Measurements from ENCODE around the gene GPR143.

DNA sequence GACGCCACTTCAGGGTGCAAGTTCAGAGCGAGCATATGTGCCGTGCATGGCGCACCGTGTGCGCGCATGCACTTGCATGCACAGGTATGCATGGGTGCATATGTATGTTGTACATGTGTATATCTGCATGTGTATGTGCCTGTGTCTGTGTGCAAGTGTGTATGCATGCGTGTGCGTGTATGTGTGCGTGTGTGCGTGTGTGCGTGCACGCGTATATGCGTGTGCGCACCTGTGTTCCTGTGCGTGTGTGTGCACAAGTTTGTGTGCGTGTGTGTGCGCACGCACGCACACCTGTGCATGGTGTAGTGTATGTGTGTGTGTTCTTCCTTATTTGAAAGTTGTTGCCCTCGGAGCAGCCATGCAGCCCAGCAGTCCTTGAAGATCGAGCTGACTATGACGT lies 76.8 kb downstream of the GPR143 start:
- TF ChIP-seq, protein P1, sequence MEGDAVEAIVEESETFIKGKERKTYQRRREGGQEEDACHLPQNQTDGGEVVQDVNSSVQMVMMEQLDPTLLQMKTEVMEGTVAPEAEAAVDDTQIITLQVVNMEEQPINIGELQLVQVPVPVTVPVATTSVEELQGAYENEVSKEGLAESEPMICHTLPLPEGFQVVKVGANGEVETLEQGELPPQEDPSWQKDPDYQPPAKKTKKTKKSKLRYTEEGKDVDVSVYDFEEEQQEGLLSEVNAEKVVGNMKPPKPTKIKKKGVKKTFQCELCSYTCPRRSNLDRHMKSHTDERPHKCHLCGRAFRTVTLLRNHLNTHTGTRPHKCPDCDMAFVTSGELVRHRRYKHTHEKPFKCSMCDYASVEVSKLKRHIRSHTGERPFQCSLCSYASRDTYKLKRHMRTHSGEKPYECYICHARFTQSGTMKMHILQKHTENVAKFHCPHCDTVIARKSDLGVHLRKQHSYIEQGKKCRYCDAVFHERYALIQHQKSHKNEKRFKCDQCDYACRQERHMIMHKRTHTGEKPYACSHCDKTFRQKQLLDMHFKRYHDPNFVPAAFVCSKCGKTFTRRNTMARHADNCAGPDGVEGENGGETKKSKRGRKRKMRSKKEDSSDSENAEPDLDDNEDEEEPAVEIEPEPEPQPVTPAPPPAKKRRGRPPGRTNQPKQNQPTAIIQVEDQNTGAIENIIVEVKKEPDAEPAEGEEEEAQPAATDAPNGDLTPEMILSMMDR (IDR thresholded peaks at IDR 0.05; ENCODE audit: insufficient read depth, low read depth, low read length) = no peak
- TF ChIP-seq EZH2 (IDR thresholded peaks at IDR 0.05; ENCODE audit: insufficient read depth, low read length) = no peak

All from astrocyte (in vitro differentiated cells and primary cell).